Measurements from ENCODE around the gene NOL12. TPM values are rescaled to one million over a fixed set of nuclear protein-coding genes. Genes with fewer than 3 reads are reported as not detected.

NOL12 gene
- total RNA-seq, 2 donors from 2014 or later: 17.8 to 24.7 TPM

DNA sequence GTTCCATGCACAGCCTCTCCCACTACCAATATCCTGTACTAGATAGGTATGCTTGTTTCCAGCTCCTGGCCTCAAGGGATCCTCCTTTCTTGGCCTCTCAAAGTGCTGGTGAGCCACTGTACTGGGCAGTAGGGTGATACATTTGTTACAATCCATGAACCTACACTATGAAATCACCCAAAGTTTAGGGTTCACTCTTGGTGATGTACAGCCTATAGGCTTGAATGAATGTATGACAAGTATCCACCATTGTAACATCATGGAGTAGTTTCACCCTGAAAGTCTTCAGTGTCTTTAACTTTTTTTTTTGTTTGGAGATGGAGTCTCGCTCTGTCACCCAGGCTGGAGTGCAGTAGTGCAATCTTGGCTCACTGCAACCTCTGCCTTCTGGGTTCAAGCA is 42.5 kb downstream of the NOL12 start:
- Histone ChIP-seq H3K9me3 (no peaks in the 10 kb centered on the region), H3K27ac (peak overlapping the region; percentile 13 to 62), H3K4me1 (peaks cover 0 to 20% of the 10 kb centered on the region in 2 donors), H3K4me3 (no peak overlapping the region), H3K36me3 (no peaks in the 10 kb centered on the region), H3K27me3 (no peaks in the 10 kb centered on the region)
- no peak for DNase-seq (ENCODE audit: low spot score)
- no peak for TF ChIP-seq CTCF (IDR thresholded peaks at IDR 0.05)

DNA sequence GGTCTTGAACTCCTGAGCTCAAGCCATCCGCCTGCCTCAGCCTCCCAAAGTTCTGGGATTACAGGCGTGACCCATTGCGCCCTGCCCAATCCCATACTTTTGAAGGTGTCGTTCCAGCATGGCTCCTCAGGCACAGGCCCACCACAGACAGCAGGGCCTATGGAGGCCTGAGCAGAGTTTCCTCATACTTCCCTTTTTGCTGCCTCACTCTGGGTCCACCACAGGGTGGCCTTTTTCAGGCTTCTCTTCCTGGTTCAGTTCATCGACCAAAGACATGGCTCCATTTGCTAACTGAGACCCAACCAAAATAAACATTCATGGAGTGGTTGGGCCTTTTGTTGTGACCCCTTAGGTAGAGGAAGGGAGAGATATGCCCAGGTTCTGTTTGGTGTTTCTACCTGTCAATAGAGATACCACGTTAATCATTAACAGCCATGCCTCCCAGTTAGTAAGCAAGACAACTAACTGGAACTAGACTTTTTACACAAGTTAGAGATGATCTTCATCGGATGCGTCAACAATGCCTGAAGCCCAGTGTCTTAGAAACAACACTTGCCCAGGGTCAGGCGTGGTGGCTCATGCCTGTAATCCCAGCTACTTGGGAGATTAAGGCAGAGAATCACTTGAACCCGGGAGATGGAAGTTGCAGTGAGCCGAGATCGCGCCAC is 45.8 kb downstream of the NOL12 start:
- Histone ChIP-seq H3K4me1 (peaks cover 0 to 20% of the 10 kb centered on the region in 2 donors), H3K4me3 (no peak overlapping the region), H3K9me3 (no peaks in the 10 kb centered on the region), H3K27me3 (no peaks in the 10 kb centered on the region), H3K27ac (no peak overlapping the region), H3K36me3 (no peaks in the 10 kb centered on the region)
- no peak for DNase-seq (ENCODE audit: low spot score)
- no peak for TF ChIP-seq CTCF (IDR thresholded peaks at IDR 0.05)

DNA sequence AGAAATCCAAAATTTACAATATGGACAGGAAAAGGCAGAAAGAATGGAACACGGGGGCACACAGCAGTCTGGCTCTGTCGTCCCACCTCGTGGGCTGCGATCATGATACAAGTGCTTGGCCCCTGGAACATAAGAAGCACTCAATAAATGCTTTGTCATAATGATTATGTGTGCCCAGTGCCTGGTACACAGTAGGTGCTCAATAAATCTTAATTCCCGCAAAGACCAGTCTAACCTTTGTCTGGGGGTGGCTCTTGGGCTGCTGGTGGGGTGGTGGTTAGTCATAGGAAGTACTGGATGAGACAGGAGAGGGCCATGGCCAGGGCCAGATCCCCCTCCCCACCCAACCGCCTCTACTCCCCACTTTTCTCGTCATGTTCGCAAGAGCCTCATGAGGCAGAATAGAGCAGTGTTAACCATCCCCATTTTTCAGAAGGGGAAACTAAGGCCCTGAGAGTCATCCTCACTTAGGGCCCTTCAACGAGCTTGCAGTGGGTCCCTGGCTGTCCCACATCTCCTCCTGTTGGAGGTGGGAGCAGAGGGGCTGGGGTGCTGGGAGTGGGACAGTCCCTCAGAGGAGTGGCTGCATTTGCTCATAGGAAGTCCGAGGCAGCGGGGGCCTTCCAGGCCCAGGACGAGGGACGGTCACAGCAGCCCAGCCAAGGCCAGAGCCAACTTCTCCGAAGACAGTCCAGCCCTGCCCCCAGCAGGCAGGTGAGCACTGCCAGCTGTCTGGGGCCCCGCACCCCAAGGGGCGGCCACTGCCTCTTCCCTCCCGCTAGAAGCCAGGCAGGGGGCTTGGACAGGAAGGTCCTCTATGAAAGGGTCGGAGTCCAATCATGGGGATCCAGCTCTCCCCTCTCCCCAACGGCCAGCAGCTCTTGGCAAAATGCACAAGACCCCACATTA is 46.8 kb downstream of the NOL12 start:
- H3K4me3 ChIP-seq: no peak overlapping the region
- TF ChIP-seq CTCF (IDR thresholded peaks at IDR 0.05): no peak
- no peaks in the 10 kb centered on the region for H3K27me3 ChIP-seq
- H3K4me1 ChIP-seq: peaks cover 0 to 13% of the 10 kb centered on the region in 2 donors
- H3K27ac ChIP-seq: no peak overlapping the region
- H3K36me3 ChIP-seq: no peaks in the 10 kb centered on the region
- no peaks in the 10 kb centered on the region for H3K9me3 ChIP-seq
- DNase-seq (ENCODE audit: low spot score): no peak

DNA sequence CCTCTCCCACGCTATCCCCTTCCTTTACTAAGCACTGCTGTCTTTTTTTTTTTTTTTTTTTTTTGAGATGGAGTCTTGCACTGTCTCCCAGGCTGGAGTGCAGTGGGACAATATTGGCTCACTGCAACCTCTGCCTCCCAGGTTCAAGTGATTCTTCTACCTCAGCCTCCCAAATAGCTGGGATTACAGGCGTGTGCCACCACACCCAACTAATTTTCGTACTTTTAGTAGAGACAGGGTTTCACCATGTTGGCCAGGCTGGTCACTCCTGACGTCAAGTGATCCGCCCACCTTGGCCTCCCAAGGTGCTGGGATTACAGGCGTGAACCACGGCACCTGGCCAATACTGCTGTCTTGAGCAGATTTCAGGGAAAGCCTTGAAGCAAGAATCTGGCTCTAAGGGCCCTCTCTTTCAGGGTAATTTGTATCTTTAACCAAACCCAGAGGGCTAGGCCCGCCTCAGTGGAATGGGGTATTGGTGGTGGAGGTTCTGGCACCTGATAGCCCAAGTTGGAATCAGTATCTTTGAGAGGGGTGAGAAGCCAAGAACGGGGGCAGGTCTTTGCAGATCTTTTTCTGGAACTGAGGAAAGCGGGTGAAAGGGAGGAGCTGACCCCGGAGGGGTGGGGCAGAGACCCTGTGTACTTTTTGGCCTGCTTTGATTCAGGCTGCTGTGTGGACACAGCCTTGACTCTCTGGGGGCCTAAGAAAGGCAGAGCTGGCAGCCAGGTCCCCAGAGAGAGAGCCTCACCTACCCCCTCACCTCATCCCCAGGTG is 47.7 kb downstream of the NOL12 start:
- Histone ChIP-seq H3K27me3 (no peaks in the 10 kb centered on the region), H3K27ac (no peak overlapping the region), H3K4me3 (no peak overlapping the region), H3K36me3 (no peaks in the 10 kb centered on the region), H3K9me3 (no peaks in the 10 kb centered on the region), H3K4me1 (peaks cover 0 to 9% of the 10 kb centered on the region in 2 donors)
- no peak for TF ChIP-seq CTCF (IDR thresholded peaks at IDR 0.05)
- DNase-seq (ENCODE audit: low spot score): no peak

- DNase-seq (ENCODE audit: low spot score): no peak
- H3K9me3 ChIP-seq: no peaks in the 10 kb centered on the region
- peaks cover 0 to 14% of the 10 kb centered on the region in 2 donors for H3K4me1 ChIP-seq
- no peak for TF ChIP-seq CTCF (IDR thresholded peaks at IDR 0.05)
- no peaks in the 10 kb centered on the region for H3K36me3 ChIP-seq
- no peak overlapping the region for H3K4me3 ChIP-seq
- H3K27ac ChIP-seq: no peak overlapping the region
- no peaks in the 10 kb centered on the region for H3K27me3 ChIP-seq
These were observed 48.2 kb downstream of the NOL12 start for GRCh38 chr22:37734402-37734700.
